ENCODE measurements around the gene EXOC3. TPM values are rescaled to one million over a fixed set of nuclear protein-coding genes. Genes with fewer than 3 reads are reported as not detected.
"Not testable (repeated sequence)": the region's sequence is repeated elsewhere in the genome, so short reads cannot be mapped to it uniquely, and the experiment has no call there.

Gene EXOC3
- total RNA-seq, 1 donor from 2014 or later: 73.5 TPM

DNA sequence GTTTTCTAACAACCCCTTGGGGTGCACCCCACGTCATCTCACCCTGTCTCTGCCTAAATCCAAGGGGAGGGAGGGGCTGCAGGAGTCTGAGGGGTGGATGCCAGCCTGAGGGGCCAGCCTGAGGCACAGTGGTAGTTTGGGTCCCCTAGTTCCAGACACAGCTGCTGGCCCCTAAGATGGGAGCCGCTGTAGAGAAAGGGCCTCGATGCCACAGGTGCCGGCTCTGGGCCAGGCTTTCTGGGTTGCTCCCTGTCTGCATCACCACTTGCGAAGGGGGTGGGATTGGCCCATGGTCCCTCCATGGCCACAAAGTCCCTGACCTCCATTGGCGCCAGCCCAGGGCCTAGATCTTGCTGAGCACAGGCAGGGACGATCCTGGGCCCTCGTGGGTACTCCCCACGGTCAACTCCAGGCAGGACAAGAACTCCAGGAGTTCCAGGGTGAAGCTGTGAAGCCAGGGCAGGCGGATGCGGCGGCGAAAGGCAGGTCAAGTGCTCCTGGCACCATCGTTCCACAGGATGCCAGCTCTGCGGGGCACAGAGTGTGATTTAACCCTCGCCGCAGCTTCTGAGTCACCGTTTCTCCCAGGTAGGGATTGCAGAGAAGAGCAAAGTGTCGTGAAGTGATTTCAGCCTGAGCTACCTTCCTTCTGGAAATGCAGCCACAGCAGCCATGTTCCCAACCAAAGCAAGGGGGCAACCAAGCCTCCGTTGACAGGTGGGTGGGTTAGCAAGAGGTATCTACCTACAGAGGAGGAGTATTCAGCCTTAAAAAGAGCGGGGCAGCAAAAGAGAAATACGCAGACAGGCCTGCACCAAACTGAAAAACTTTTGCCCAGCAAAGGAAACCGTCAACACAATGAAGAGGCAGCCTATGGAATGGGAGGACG is 41.6 kb upstream of the EXOC3 start:
- peak in 1 of 2 experiments; percentile 36 for DNase-seq (ENCODE audit: low spot score in 2 of 2, unreplicated experiment in 2 of 2)
- no peak overlapping the region for H3K4me3 Mint-ChIP-seq
- peaks cover 6% of the 10 kb centered on the region for H3K36me3 Mint-ChIP-seq
- peaks cover 10% of the 10 kb centered on the region for H3K27me3 Mint-ChIP-seq (ENCODE audit: low read depth)
- TF ChIP-seq, protein P1, sequence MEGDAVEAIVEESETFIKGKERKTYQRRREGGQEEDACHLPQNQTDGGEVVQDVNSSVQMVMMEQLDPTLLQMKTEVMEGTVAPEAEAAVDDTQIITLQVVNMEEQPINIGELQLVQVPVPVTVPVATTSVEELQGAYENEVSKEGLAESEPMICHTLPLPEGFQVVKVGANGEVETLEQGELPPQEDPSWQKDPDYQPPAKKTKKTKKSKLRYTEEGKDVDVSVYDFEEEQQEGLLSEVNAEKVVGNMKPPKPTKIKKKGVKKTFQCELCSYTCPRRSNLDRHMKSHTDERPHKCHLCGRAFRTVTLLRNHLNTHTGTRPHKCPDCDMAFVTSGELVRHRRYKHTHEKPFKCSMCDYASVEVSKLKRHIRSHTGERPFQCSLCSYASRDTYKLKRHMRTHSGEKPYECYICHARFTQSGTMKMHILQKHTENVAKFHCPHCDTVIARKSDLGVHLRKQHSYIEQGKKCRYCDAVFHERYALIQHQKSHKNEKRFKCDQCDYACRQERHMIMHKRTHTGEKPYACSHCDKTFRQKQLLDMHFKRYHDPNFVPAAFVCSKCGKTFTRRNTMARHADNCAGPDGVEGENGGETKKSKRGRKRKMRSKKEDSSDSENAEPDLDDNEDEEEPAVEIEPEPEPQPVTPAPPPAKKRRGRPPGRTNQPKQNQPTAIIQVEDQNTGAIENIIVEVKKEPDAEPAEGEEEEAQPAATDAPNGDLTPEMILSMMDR (IDR thresholded peaks at IDR 0.05; ENCODE audit: unreplicated experiment): no peak
- peaks cover 29% of the 10 kb centered on the region for H3K4me1 Mint-ChIP-seq
- peaks cover 5% of the 10 kb centered on the region for H3K9me3 Mint-ChIP-seq
- peak overlapping the region; percentile 11 for H3K27ac Mint-ChIP-seq

DNA sequence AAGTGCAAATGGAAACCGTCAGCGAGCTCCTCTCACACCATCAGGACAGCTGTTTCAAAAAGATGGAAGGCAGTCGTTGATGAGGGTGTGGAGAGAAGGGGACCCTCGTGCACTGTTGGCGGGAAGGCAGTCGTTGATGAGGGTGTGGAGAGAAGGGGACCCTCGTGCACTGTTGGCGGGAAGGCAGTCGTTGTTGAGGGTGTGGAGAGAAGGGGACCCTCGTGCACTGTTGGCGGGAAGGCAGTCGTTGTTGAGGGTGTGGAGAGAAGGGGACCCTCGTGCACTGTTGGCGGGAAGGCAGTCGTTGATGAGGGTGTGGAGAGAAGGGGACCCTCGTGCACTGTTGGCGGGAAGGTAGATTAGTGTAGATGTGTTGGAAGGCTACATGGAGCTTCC is 40.8 kb upstream of the EXOC3 start:
- peaks cover 11% of the 10 kb centered on the region for H3K27me3 Mint-ChIP-seq (ENCODE audit: low read depth)
- DNase-seq (ENCODE audit: low spot score in 2 of 2, unreplicated experiment in 2 of 2); H3K9me3 Mint-ChIP-seq; H3K27ac Mint-ChIP-seq; H3K4me3 Mint-ChIP-seq; H3K36me3 Mint-ChIP-seq: not testable (repeated sequence)
- H3K4me1 Mint-ChIP-seq: peaks cover 35% of the 10 kb centered on the region

- TF ChIP-seq, protein P1 (IDR thresholded peaks at IDR 0.05; ENCODE audit: unreplicated experiment): no peak
These were observed 40.2 kb upstream of the EXOC3 start for GRCh38 chr5:402615-403359.

DNA sequence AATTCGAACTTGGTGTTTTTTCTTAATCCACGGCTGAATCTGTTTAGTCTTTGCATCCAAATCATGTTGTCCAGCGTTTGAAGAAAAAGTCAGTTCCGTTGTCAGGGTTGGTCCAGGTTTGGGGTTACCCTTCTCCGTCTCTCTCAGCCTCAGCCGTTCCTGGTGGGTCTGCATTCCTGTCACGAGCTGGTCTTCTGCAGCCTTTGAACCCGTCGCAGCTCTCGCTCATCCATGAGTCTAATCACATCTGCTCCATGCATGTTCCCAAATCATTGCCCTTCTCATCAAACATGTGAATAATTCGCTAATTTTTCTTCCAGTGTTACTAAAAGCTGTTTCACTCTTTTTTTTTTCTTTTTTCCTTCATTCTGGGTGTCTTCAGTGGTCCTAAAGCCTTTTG is 39.0 kb upstream of the EXOC3 start:
- TF ChIP-seq, protein P1 (IDR thresholded peaks at IDR 0.05; ENCODE audit: unreplicated experiment): no peak
- Mint-ChIP-seq H3K9me3 (peaks cover 5% of the 10 kb centered on the region), H3K27me3 (ENCODE audit: low read depth) (peaks cover 11% of the 10 kb centered on the region), H3K36me3 (peaks cover 6% of the 10 kb centered on the region), H3K4me1 (peaks cover 37% of the 10 kb centered on the region), H3K4me3 (no peak overlapping the region), H3K27ac (no peak overlapping the region)
- no peak for DNase-seq (ENCODE audit: low spot score in 2 of 2, unreplicated experiment in 2 of 2)

More at GRCh38 chr5:402615-403359, 40.2 kb upstream of the EXOC3 start:
- Mint-ChIP-seq H3K4me3 (no peak overlapping the region), H3K4me1 (peaks cover 36% of the 10 kb centered on the region), H3K27me3 (ENCODE audit: low read depth) (peaks cover 11% of the 10 kb centered on the region), H3K9me3 (peaks cover 5% of the 10 kb centered on the region), H3K36me3 (peaks cover 6% of the 10 kb centered on the region), H3K27ac (peak overlapping the region; percentile 22)
- peak in 1 of 2 experiments; percentile 33 for DNase-seq (ENCODE audit: low spot score in 2 of 2, unreplicated experiment in 2 of 2)

GRCh38 chr5:404666-405241 is 38.2 kb upstream of the EXOC3 start:
- peaks cover 5% of the 10 kb centered on the region for H3K9me3 Mint-ChIP-seq
- peaks cover 11% of the 10 kb centered on the region for H3K27me3 Mint-ChIP-seq (ENCODE audit: low read depth)
- H3K27ac Mint-ChIP-seq: no peak overlapping the region
- H3K36me3 Mint-ChIP-seq: peaks cover 6% of the 10 kb centered on the region
- DNase-seq (ENCODE audit: low spot score in 2 of 2, unreplicated experiment in 2 of 2): peak in 1 of 2 experiments; percentile 36
- TF ChIP-seq, protein P1 (IDR thresholded peaks at IDR 0.05; ENCODE audit: unreplicated experiment): no peak
- H3K4me3 Mint-ChIP-seq: no peak overlapping the region
- peaks cover 31% of the 10 kb centered on the region for H3K4me1 Mint-ChIP-seq

Data from mesothelial cell of epicardium (in vitro differentiated cells).